Calu3 (cell line): Measurements from ENCODE around the gene COL18A1. TPM values are rescaled to one million over a fixed set of nuclear protein-coding genes. Genes with fewer than 3 reads are reported as not detected.

Experiments used
- BruUV-seq: library from RNA; stranded (reverse); fragments of 400-500 nt; replicated peaks from 2 replicates; lab custom pipeline; 2021; lab: Mats Ljungman, UMichigan
- CTCF ChIA-PET: fragments of 300-600 bp; sonication (Branson Sonifier 250); formaldehyde crosslinking; loops from one replicate; lab custom pipeline; 2022; ENCODE audit warnings: antibody characterized with exemption; lab: Charles Lee
- DNase-seq: peaks from one replicate; pipeline ENCODE4 v3.0.0; 2022
- H3K27ac Mint-ChIP-seq: one replicate; pipeline ENCODE4 v1.8.0; 2022; ENCODE audit warnings: mixed read lengths; ENCODE audit not compliant: unreplicated experiment
- H3K27me3 Mint-ChIP-seq: one replicate; pipeline ENCODE4 v1.8.0; 2022; ENCODE audit warnings: mixed read lengths; ENCODE audit not compliant: unreplicated experiment
- H3K36me3 Mint-ChIP-seq: one replicate; pipeline ENCODE4 v1.8.0; 2022; ENCODE audit warnings: mild to moderate bottlenecking, moderate library complexity, mixed read lengths; ENCODE audit not compliant: insufficient read depth, unreplicated experiment
- H3K4me1 Mint-ChIP-seq: one replicate; pipeline ENCODE4 v1.8.0; 2022; ENCODE audit warnings: mild to moderate bottlenecking, low read depth, mixed read lengths; ENCODE audit not compliant: unreplicated experiment
- H3K4me3 Mint-ChIP-seq: one replicate; pipeline ENCODE4 v1.8.0; 2022; ENCODE audit warnings: mild to moderate bottlenecking, low read depth, moderate library complexity, mixed read lengths; ENCODE audit not compliant: unreplicated experiment
- H3K9me3 Mint-ChIP-seq: one replicate; pipeline ENCODE4 v1.8.0; 2022; ENCODE audit warnings: low read depth, mixed read lengths; ENCODE audit not compliant: unreplicated experiment
- intact Hi-C: fragments of 100-400 bp; cut with micrococcal nuclease; formaldehyde crosslinking; loops from one replicate; pipeline ENCODE4 v1.10.0; 2022; ENCODE audit not compliant: unreplicated experiment
- total RNA-seq: library from RNA; stranded (reverse); gene quantifications from 2 replicates; pipeline ENCODE4 v1.2.3, GENCODE V29; 2022
- TF ChIP-seq, protein P1 (sequence below): fragments of 200-600 bp; IDR thresholded peaks from one replicate; pipeline ENCODE4 v1.8.0; 2022; ENCODE audit warnings: antibody characterized with exemption; ENCODE audit not compliant: unreplicated experiment

The COL18A1 gene
- total RNA-seq, 1 experiment from 2014 or later: 82.9 TPM

DNA sequence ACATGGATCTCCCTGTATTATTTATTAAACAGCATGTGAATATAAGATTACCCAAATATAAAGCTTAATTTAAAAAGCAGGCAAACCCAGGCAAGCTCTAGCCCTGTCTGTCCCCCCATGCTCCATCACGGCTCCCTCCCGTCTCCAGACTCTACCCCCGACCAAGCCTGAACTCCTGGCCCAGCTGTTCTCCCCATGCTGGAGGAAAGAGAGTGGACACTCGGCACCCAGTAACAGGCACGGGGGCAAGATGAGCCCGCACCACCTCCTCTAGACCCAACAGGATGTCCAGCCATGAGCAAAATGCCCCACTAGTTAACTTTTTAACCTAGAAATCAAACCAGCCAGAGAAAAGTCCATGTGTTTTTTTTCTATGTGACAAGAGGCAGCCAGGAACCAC, 118.0 kb downstream of the COL18A1 start:
- H3K27ac Mint-ChIP-seq: no peak overlapping the region
- H3K4me1 Mint-ChIP-seq: no peaks in the 10 kb centered on the region
- peaks cover 22% of the 10 kb centered on the region for H3K36me3 Mint-ChIP-seq

DNA sequence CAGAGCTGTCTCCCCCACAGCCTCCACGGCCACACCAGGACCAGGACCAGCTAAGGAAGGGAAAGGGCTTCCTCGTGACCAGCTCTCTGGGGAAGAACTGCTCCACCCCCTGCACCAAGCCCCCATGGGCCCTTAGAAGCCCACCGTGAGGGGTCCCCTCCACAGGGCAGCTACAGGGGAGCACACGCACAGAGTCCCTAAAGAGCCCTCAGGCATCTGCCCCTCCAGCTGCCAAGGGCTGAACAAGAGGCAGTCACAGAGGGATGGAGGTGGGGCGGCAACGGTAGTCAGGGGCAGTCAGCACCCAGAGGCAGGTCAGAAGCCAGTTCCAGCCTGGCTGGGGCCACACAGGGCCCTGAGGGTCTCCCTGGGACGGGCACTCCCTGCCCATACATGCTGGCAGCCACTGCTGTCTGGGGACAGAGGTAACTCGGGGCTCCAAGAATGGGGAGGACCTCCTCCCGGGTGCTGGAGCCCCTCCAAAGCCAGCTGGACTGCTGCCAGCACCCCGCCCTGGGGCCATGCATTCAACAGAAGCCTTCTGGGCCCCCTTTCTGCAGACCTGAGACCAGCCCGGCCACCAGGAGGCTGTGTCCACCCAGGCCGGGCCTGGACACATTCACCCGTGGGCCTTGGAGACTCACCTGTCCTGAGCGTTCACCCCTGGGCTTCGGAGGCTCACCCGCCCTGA, 118.6 kb downstream of the COL18A1 start:
- no peak overlapping the region for H3K27ac Mint-ChIP-seq
- intact Hi-C loops: no loop called here
- peaks cover 18% of the 10 kb centered on the region for H3K36me3 Mint-ChIP-seq
- BruUV-seq: no TSS peak
- H3K4me1 Mint-ChIP-seq: no peaks in the 10 kb centered on the region
- CTCF ChIA-PET: no interaction called here
- DNase-seq: no peak
- peaks cover 13% of the 10 kb centered on the region for H3K9me3 Mint-ChIP-seq
- TF ChIP-seq, protein P1, sequence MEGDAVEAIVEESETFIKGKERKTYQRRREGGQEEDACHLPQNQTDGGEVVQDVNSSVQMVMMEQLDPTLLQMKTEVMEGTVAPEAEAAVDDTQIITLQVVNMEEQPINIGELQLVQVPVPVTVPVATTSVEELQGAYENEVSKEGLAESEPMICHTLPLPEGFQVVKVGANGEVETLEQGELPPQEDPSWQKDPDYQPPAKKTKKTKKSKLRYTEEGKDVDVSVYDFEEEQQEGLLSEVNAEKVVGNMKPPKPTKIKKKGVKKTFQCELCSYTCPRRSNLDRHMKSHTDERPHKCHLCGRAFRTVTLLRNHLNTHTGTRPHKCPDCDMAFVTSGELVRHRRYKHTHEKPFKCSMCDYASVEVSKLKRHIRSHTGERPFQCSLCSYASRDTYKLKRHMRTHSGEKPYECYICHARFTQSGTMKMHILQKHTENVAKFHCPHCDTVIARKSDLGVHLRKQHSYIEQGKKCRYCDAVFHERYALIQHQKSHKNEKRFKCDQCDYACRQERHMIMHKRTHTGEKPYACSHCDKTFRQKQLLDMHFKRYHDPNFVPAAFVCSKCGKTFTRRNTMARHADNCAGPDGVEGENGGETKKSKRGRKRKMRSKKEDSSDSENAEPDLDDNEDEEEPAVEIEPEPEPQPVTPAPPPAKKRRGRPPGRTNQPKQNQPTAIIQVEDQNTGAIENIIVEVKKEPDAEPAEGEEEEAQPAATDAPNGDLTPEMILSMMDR: no peak
- H3K27me3 Mint-ChIP-seq: no peaks in the 10 kb centered on the region
- H3K4me3 Mint-ChIP-seq: no peak overlapping the region

More for the DNA sequence above, 118.0 kb downstream of the COL18A1 start:
- Mint-ChIP-seq H3K4me3 (no peak overlapping the region), H3K9me3 (peaks cover 14% of the 10 kb centered on the region), H3K27me3 (no peaks in the 10 kb centered on the region)
- intact Hi-C loops: no loop called here
- DNase-seq: no peak
- BruUV-seq: no TSS peak
- CTCF ChIA-PET: no interaction called here
- TF ChIP-seq, protein P1: no peak

DNA sequence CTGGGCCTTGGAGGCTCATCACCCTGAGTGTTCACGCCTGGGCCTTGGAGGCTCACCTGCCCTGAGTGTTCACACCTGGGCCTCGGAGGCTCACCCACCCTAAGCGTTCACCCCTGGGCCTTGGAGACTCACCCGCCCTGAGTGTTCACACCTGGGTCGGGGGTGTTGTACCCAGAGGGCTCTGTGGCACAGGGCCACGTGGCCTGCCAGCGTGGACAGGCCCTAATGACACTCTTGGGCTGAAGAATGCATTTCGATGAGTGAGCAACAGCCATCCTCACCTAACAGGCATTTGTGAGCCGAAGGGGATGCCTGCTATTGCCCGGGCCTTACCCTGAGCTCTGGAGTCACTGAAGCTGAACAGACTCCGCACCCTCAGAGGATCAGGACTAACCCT, 119.8 kb downstream of the COL18A1 start:
- Mint-ChIP-seq H3K9me3 (peaks cover 7% of the 10 kb centered on the region), H3K27me3 (no peaks in the 10 kb centered on the region), H3K4me1 (no peaks in the 10 kb centered on the region), H3K27ac (no peak overlapping the region), H3K36me3 (peaks cover 15% of the 10 kb centered on the region), H3K4me3 (no peak overlapping the region)
- TF ChIP-seq, protein P1: no peak
- DNase-seq: no peak
- CTCF ChIA-PET: no interaction called here
- intact Hi-C loops: no loop called here
- BruUV-seq: no TSS peak

DNA sequence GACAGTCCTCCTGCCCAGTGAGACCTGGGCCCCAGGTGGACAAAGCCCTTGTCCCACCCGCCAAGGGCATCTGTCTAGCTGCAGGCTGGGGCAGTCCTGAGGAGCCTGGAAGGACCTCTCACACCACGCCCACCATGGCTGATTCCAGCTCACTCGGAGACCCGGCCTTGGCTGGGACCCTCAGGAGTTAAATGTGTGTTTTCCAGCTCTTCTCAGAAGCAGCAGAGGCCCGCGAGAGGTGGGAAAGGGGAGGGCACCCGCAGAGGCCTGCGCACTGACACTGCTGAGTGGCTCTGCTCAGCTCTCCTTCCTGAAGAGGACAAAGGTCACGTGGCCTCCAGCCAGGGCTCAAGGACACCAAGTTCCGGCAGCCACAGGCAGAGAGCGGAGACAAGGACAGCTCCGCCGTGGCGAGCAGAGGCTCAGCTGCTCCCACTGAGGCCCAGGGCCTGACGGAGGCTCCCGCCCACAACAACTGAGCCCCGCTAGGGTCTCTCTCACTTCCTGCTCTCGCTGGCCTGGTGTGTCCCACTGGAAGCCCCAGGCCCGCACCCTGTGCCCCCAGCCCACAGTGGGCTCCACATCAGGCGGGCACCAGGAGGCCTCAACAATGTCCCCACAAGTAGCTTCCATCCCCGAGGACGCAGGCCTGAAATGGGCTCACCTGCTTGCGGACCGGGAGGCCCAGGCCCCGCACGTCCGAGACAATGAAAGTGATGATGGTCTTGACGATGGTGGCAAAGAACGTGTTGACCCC, 120.4 kb downstream of the COL18A1 start:
- H3K4me1 Mint-ChIP-seq: no peaks in the 10 kb centered on the region
- peaks cover 4% of the 10 kb centered on the region for H3K9me3 Mint-ChIP-seq
- CTCF ChIA-PET: no interaction called here
- TF ChIP-seq, protein P1: no peak
- BruUV-seq: no TSS peak
- H3K27ac Mint-ChIP-seq: no peak overlapping the region
- no peak for DNase-seq
- peaks cover 15% of the 10 kb centered on the region for H3K36me3 Mint-ChIP-seq
- H3K27me3 Mint-ChIP-seq: no peaks in the 10 kb centered on the region
- no peak overlapping the region for H3K4me3 Mint-ChIP-seq
- intact Hi-C loops: no loop called here
